NT2/D1 (cell line): ENCODE data around the gene CDC42SE2.

Experiments
- SUZ12 ChIP-seq: IDR thresholded peaks from 2 replicates; pipeline ENCODE4 v1.6.1; 2011; ENCODE audit not compliant: insufficient read length, insufficient read depth; ENCODE audit errors: extremely low read depth
- YY1 ChIP-seq: IDR thresholded peaks from 2 replicates; pipeline ENCODE4 v1.6.1; 2011; ENCODE audit not compliant: insufficient read length, insufficient read depth
- ZNF274 ChIP-seq: IDR thresholded peaks from 2 replicates; pipeline ENCODE4 v1.6.1; 2011; ENCODE audit warnings: mild to moderate bottlenecking, low read depth, low read length

DNA sequence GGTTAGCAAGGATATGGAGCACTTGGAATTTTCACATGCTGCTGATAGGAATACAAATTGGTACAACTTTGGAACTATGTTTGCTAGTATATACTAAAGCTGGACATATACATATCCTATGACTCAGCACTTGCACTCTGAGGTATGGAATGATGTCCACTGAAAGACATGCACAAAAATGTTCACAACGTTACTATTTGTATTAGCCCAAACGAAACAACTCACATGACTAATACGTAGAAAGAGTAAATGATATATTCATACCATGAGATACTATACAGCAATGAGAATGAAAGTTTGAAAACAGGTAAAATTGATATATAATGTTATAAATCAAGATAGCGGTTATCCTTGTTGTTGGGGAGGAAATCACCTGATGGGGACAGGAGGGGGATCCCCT lies 45.5 kb upstream of the CDC42SE2 start:
- no peak for TF ChIP-seq YY1
- no peak for TF ChIP-seq ZNF274
- no peak for TF ChIP-seq SUZ12
